Measurements from ENCODE around the gene CDH4. TPM values are rescaled to one million over a fixed set of nuclear protein-coding genes. Genes with fewer than 3 reads are reported as not detected.

Gene CDH4
- polyA plus RNA-seq, 1 experiment: 1.5 TPM

- H3K36me3 ChIP-seq (ENCODE audit: control insufficient read depth, insufficient read depth, low read length): no peaks in the 10 kb centered on the region
- DNase-seq (ENCODE audit: low read depth): no peak
- TF ChIP-seq CTCF (IDR thresholded peaks at IDR 0.05; ENCODE audit: insufficient read depth, low read depth, low read length): no peak
- H3K27me3 ChIP-seq (ENCODE audit: control insufficient read depth, insufficient read depth, low read length): no peaks in the 10 kb centered on the region
- ChIA-PET CTCF (no interaction called here), POLR2A (no interaction called here)
- H3K4me3 ChIP-seq (ENCODE audit: low read depth, low read length): no peak overlapping the region
These were observed 631.9 kb downstream of the CDH4 start for GRCh38 chr20:61883857-61884393.

DNA sequence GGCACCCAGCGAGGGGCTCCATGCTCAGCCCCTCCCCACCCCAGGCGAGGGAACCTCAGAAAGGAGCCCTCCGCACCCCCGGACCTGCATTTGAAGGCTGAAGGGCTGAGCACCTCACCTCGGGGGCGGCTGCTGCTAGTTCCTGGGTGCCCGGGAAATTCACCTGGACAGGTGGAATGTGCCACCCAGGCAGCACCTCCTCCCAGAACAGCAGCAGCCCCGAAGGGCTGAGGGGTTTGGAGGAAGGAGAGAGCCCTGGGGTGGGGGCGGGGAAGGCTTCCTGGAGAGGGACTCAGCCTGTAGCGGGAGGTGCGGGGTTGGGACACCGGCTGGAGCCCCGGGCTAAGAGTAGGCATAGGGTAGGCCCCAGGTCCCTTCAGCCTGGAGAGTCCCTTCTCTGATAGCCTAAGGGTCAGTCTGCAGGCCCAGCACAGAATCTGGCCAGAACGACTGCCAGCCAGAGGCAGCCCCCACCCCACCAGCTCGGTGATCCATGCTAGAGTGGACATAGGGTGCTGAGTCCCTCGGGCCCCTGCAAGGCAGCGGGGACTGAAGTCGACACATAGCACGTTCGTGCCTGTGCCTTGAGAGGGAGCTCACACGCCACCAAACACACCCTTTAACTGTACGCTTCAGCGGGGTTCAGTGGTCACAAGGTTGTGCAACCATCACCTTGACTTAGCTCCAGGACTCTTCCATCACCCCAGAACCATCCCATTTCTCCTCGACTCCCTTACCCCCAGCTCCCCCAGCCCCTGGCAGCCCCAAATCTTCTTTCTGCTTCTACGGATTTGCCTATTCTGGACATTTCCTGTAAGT, 632.7 kb downstream of the CDH4 start:
- no peak for TF ChIP-seq CTCF (IDR thresholded peaks at IDR 0.05; ENCODE audit: insufficient read depth, low read depth, low read length)
- H3K27me3 ChIP-seq (ENCODE audit: control insufficient read depth, insufficient read depth, low read length): no peaks in the 10 kb centered on the region
- no peak overlapping the region for H3K4me3 ChIP-seq (ENCODE audit: low read depth, low read length)
- ChIA-PET CTCF (interaction anchor here (0.8 to 2.4 kb wide), 2 partner anchors 11 to 16 kb away, joined by 3 to 7 read pairs; no protein-coding TSS in a partner anchor), POLR2A (no interaction called here)
- no peaks in the 10 kb centered on the region for H3K36me3 ChIP-seq (ENCODE audit: control insufficient read depth, insufficient read depth, low read length)
- no peak for DNase-seq (ENCODE audit: low read depth)

DNA sequence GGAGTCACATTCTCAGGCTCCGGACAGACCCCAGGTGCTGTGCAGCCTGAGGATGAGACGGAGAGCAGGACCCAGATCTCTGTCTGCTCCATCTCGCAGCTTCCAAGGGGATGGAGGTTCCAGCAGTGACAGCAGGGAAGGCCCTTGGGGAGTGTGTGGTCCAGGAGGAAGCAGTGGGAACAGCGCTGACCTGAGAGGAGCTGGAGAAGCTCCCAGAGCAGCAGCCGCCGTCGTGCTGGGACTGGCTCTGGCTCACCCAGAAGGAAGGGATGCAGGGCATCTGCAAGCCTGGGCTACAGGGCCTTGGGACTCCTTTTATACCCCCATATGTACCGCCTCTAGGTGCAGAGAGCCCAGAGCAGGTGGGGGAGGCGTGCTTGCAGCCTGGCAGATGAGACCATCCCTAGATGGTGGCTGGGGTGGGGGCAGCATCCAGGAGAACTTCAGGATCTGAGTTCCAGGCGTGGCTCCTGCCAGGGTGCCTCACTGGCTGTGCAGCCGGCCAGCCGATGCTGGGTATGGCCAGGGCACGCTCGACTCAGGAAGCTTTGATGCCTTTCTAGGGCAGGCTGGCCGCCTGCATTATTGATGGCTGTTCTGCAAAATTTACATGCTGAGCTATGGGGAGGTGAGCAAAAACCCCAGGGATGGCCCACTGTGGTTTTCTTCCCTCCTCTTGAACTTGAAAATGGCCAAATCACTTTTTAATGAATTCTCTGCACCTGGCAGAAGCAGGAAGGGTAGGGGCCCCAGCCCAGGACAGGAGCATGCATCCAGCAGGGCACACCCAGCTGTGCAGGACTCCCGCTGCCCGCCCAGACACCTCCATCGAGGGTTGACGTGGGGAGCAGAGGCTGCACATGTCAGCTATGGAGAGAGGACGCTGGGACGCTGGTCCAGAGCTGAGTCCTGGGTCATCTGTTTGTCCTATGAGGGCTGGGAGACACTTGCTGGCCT, 634.0 kb downstream of the CDH4 start:
- H3K36me3 ChIP-seq (ENCODE audit: control insufficient read depth, insufficient read depth, low read length): no peaks in the 10 kb centered on the region
- no peaks in the 10 kb centered on the region for H3K27me3 ChIP-seq (ENCODE audit: control insufficient read depth, insufficient read depth, low read length)
- ChIA-PET CTCF (interaction anchor here (0.9 to 2.4 kb wide), 4 partner anchors 9 to 623 kb away, joined by 3 to 8 read pairs (median 6); no protein-coding TSS in a partner anchor), POLR2A (no interaction called here)
- no peak for DNase-seq (ENCODE audit: low read depth)
- H3K4me3 ChIP-seq (ENCODE audit: low read depth, low read length): no peak overlapping the region
- TF ChIP-seq CTCF (IDR thresholded peaks at IDR 0.05; ENCODE audit: insufficient read depth, low read depth, low read length): no peak

GRCh38 chr20:61886721-61887595, 634.9 kb downstream of the CDH4 start:
- Histone ChIP-seq H3K4me3 (ENCODE audit: low read depth, low read length) (no peak overlapping the region), H3K27me3 (ENCODE audit: control insufficient read depth, insufficient read depth, low read length) (no peaks in the 10 kb centered on the region), H3K36me3 (ENCODE audit: control insufficient read depth, insufficient read depth, low read length) (no peaks in the 10 kb centered on the region)
- peak; percentile 79 for TF ChIP-seq CTCF (IDR thresholded peaks at IDR 0.05; ENCODE audit: insufficient read depth, low read depth, low read length)
- no peak for DNase-seq (ENCODE audit: low read depth)
- CTCF ChIA-PET: interaction anchor here (1.0 to 2.4 kb wide), 6 partner anchors 9 to 624 kb away, joined by 3 to 8 read pairs (median 6); no protein-coding TSS in a partner anchor
- POLR2A ChIA-PET: no interaction called here

Measured in BJ (cell line).